WTC11 (cell line): ENCODE data around the gene DHX58. TPM values are rescaled to one million over a fixed set of nuclear protein-coding genes. Genes with fewer than 3 reads are reported as not detected.

ENCODE experiments used
- ATAC-seq: fragments of 200-7000 bp; cut with Tn5 transposase; 2 replicates; pipeline ENCODE4 v1.10.0; 2021; ENCODE audit warnings: mild to moderate bottlenecking, moderate library complexity
- CTCF ChIA-PET: fragments of 300-600 bp; sonication (Branson Sonifier 250); formaldehyde crosslinking; loops from one replicate; lab custom pipeline; 2021; ENCODE audit warnings: antibody characterized with exemption; lab: Charles Lee
- POLR2A ChIA-PET: fragments of 350-600 bp; sonication (Branson Sonifier 250); formaldehyde crosslinking; loops from one replicate; lab custom pipeline; 2021; ENCODE audit warnings: antibody characterized with exemption; lab: Charles Lee
- DNase-seq: peaks from one replicate; pipeline ENCODE4 v3.0.0; 2021; ENCODE audit warnings: low spot score
- H3K27ac Mint-ChIP-seq: 2 replicates; pipeline ENCODE4 v1.8.0; 2021; ENCODE audit warnings: mixed read lengths
- H3K27me3 Mint-ChIP-seq: 2 replicates; pipeline ENCODE4 v1.8.0; 2021; ENCODE audit warnings: low read depth, mild to moderate bottlenecking, moderate library complexity, mixed read lengths
- H3K36me3 Mint-ChIP-seq: 2 replicates; pipeline ENCODE4 v1.8.0; 2021; ENCODE audit warnings: mixed read lengths
- H3K4me1 Mint-ChIP-seq: 2 replicates; pipeline ENCODE4 v1.8.0; 2022; ENCODE audit warnings: mixed read lengths
- H3K4me3 Mint-ChIP-seq: 2 replicates; pipeline ENCODE4 v1.8.0; 2021; ENCODE audit warnings: mild to moderate bottlenecking, moderate library complexity, mixed read lengths
- H3K9me3 Mint-ChIP-seq: 2 replicates; pipeline ENCODE4 v1.8.0; 2021; ENCODE audit warnings: mixed read lengths
- AR ChIP-seq: fragments of 250-450 bp; sonication (Bioruptor Pico); IDR thresholded peaks from 2 replicates; pipeline ENCODE4 v1.9.0; 2021; ENCODE audit warnings: mild to moderate bottlenecking
- ATF6 ChIP-seq: sonication (generic); formaldehyde crosslinking; IDR thresholded peaks from 2 replicates; pipeline ENCODE4 v1.8.1; 2023; ENCODE audit warnings: mild to moderate bottlenecking, missing genetic modification reagents
- CDX4 ChIP-seq: fragments of 250-450 bp; sonication (Bioruptor Pico); IDR thresholded peaks from 2 replicates; pipeline ENCODE4 v1.9.0; 2021; ENCODE audit warnings: moderate library complexity, mild to moderate bottlenecking, inconsistent platforms, borderline replicate concordance
- ELF4 ChIP-seq: sonication (generic); formaldehyde crosslinking; IDR thresholded peaks from 2 replicates; pipeline ENCODE4 v1.8.1; 2022; ENCODE audit warnings: low read depth, mild to moderate bottlenecking, moderate library complexity, missing genetic modification reagents
- FOXJ3 ChIP-seq: sonication (generic); formaldehyde crosslinking; IDR thresholded peaks from 2 replicates; pipeline ENCODE4 v1.9.0; 2021; ENCODE audit warnings: missing genetic modification reagents, mild to moderate bottlenecking, borderline replicate concordance
- FOXP1 ChIP-seq: sonication (generic); formaldehyde crosslinking; IDR thresholded peaks from 2 replicates; pipeline ENCODE4 v1.8.0; 2022; ENCODE audit warnings: missing genetic modification reagents, mild to moderate bottlenecking, moderate library complexity, borderline replicate concordance
- GRHL2 ChIP-seq: fragments of 250-450 bp; sonication (Bioruptor Pico); IDR thresholded peaks from 2 replicates; pipeline ENCODE4 v1.8.0; 2022; ENCODE audit warnings: mild to moderate bottlenecking, moderate library complexity; ENCODE audit not compliant: insufficient replicate concordance, severe bottlenecking
- MLX ChIP-seq: sonication (generic); formaldehyde crosslinking; IDR thresholded peaks from 2 replicates; pipeline ENCODE4 v1.8.1; 2023; ENCODE audit warnings: mild to moderate bottlenecking, missing genetic modification reagents, moderate library complexity
- PRDM15 ChIP-seq: sonication (generic); formaldehyde crosslinking; IDR thresholded peaks from 2 replicates; pipeline ENCODE4 v1.8.0; 2022; ENCODE audit warnings: missing genetic modification reagents
- SMAD4 ChIP-seq: sonication (generic); formaldehyde crosslinking; IDR thresholded peaks from 2 replicates; pipeline ENCODE4 v1.8.0; 2022; ENCODE audit warnings: mild to moderate bottlenecking, missing genetic modification reagents
- TCF7 ChIP-seq: sonication (generic); formaldehyde crosslinking; IDR thresholded peaks from 2 replicates; pipeline ENCODE4 v1.8.0; 2022; ENCODE audit warnings: mild to moderate bottlenecking, low read depth, missing genetic modification reagents, moderate library complexity
- ZBTB21 ChIP-seq: sonication (generic); formaldehyde crosslinking; IDR thresholded peaks from 2 replicates; pipeline ENCODE4 v1.8.1; 2023; ENCODE audit warnings: mild to moderate bottlenecking, missing genetic modification reagents, borderline replicate concordance
- ZNF232 ChIP-seq: sonication (generic); formaldehyde crosslinking; IDR thresholded peaks from 2 replicates; pipeline ENCODE4 v1.8.0; 2022; ENCODE audit warnings: mild to moderate bottlenecking, missing genetic modification reagents
- ZNF263 ChIP-seq: sonication (generic); formaldehyde crosslinking; IDR thresholded peaks from 2 replicates; pipeline ENCODE4 v1.8.1; 2022; ENCODE audit warnings: low read depth, mild to moderate bottlenecking, moderate library complexity, missing genetic modification reagents
- ZNF416 ChIP-seq: fragments of 250-450 bp; sonication (Bioruptor Pico); IDR thresholded peaks from 2 replicates; pipeline ENCODE4 v1.9.0; 2021; ENCODE audit warnings: mild to moderate bottlenecking, inconsistent platforms
- ZNF532 ChIP-seq: fragments of 250-450 bp; sonication (Bioruptor Pico); IDR thresholded peaks from 2 replicates; pipeline ENCODE4 v1.9.0; 2021; ENCODE audit warnings: mild to moderate bottlenecking, borderline replicate concordance
- ZNF671 ChIP-seq: fragments of 250-450 bp; sonication (Bioruptor Pico); IDR thresholded peaks from 2 replicates; pipeline ENCODE4 v1.8.0; 2021; ENCODE audit warnings: mild to moderate bottlenecking
- total RNA-seq: library from RNA; stranded (reverse); gene quantifications from 3 replicates; pipeline ENCODE4 v1.2.3, GENCODE V29; 2021

DHX58 gene
- total RNA-seq, 1 experiment from 2014 or later = 6.3 TPM

- Mint-ChIP-seq H3K9me3 (no peaks in the 10 kb centered on the region), H3K27ac (no peak overlapping the region), H3K4me1 (peaks cover 6% of the 10 kb centered on the region; the same call in 1 of the 2 replicates), H3K36me3 (no peaks in the 10 kb centered on the region), H3K4me3 (no peak overlapping the region), H3K27me3 (peaks cover 8% of the 10 kb centered on the region)
- ChIA-PET POLR2A (no interaction called here), CTCF (interaction anchor here (1.0 to 1.4 kb wide), 3 partner anchors 11 to 57 kb away, joined by 3 to 8 read pairs (median 3); partner anchors contain the start of gene NKIRAS2)
- DNase-seq (no peak), ATAC-seq (no peak)
- TF ChIP-seq ELF4 (CRISPR knock-in tag) (no peak), GRHL2 (CRISPR knock-in tag) (no peak), ZNF232 (CRISPR knock-in tag) (no peak), PRDM15 (no peak), TCF7 (no peak), MLX (CRISPR knock-in tag) (no peak), CDX4 (CRISPR knock-in tag) (no peak), FOXP1 (CRISPR knock-in tag) (no peak)
Measured at GRCh38 chr17:42077755-42078154, 34.8 kb downstream of the DHX58 start.

GRCh38 chr17:42076797-42077559 lies 35.5 kb downstream of the DHX58 start:
- CTCF ChIA-PET = interaction anchor here (1.0 to 1.6 kb wide), 6 partner anchors 9 to 57 kb away, joined by 3 to 8 read pairs (median 3); partner anchors contain the start of gene NKIRAS2
- H3K36me3 Mint-ChIP-seq = no peaks in the 10 kb centered on the region
- no peak for TF ChIP-seq FOXJ3 (CRISPR knock-in tag)
- TF ChIP-seq ZNF263 (CRISPR knock-in tag) = no peak
- TF ChIP-seq ZNF416 = no peak
- TF ChIP-seq ZBTB21 = no peak
- TF ChIP-seq ZNF532 = no peak
- no peak for TF ChIP-seq ZNF671 (CRISPR knock-in tag)
- TF ChIP-seq SMAD4 (CRISPR knock-in tag) = no peak
- no peak for TF ChIP-seq ATF6 (CRISPR knock-in tag)
- no peak for TF ChIP-seq AR (CRISPR knock-in tag)

More at GRCh38 chr17:42076797-42077559, 35.5 kb downstream of the DHX58 start:
- ATAC-seq = no peak
- H3K27me3 Mint-ChIP-seq = peaks cover 9% of the 10 kb centered on the region
- POLR2A ChIA-PET = no interaction called here
- peak overlapping the region; percentile 26; the same call in 1 of the 2 replicates for H3K27ac Mint-ChIP-seq
- H3K9me3 Mint-ChIP-seq = no peaks in the 10 kb centered on the region
- no peak overlapping the region for H3K4me3 Mint-ChIP-seq
- no peak for DNase-seq
- peaks cover 7% of the 10 kb centered on the region; the same call in 1 of the 2 replicates for H3K4me1 Mint-ChIP-seq
